Liver (tissue), 9 donors: ENCODE data around the gene CD33. TPM values are rescaled to one million over a fixed set of nuclear protein-coding genes. Genes with fewer than 3 reads are reported as not detected.

Source experiments
- DNase-seq: peaks from one replicate; pipeline ENCODE4 v3.0.0-alpha.2; 2017; ENCODE audit warnings: low spot score
- H3K27ac ChIP-seq, 2 donors: one replicate each; pipeline ENCODE4 v1.7.0; 2013; ENCODE audit warnings: inconsistent platforms in 2 of 2, low read length in 2 of 2, control low read depth in 1 of 2, low read depth in 1 of 2, mild to moderate bottlenecking in 1 of 2
- H3K27me3 ChIP-seq, 4 donors: one replicate each; pipeline versions ENCODE4 v1.6.1 to v1.7.0; 2013; ENCODE audit warnings: low read length in 3 of 4, inconsistent platforms in 1 of 4, mild to moderate bottlenecking in 1 of 4, moderate library complexity in 1 of 4; ENCODE audit not compliant: control insufficient read depth in 4 of 4, insufficient read depth in 4 of 4
- H3K36me3 ChIP-seq, 4 donors: one replicate each; pipeline versions ENCODE4 v1.6.1 to v1.7.0; 2013; ENCODE audit warnings: low read length in 3 of 4, mild to moderate bottlenecking in 3 of 4, low read depth in 1 of 4, moderate library complexity in 1 of 4; ENCODE audit not compliant: control insufficient read depth in 4 of 4, insufficient read depth in 3 of 4
- H3K4me1 ChIP-seq, 4 donors: one replicate each; pipeline versions ENCODE4 v1.6.1 to v1.7.0; 2013; ENCODE audit warnings: low read length in 3 of 4, mild to moderate bottlenecking in 3 of 4, moderate library complexity in 1 of 4; ENCODE audit not compliant: control insufficient read depth in 4 of 4, insufficient read depth in 4 of 4
- H3K4me3 ChIP-seq, 3 donors: one replicate each; pipeline versions ENCODE4 v1.6.1 to v1.7.0; 2013; ENCODE audit warnings: low read length in 3 of 3, control low read depth in 1 of 3, low read depth in 1 of 3, mild to moderate bottlenecking in 1 of 3
- H3K9ac ChIP-seq, 2 donors: one replicate each; pipeline ENCODE4 v1.7.0; 2013; ENCODE audit warnings: low read length in 2 of 2, mild to moderate bottlenecking in 2 of 2, moderate library complexity in 2 of 2, control low read depth in 1 of 2, low read depth in 1 of 2
- H3K9me3 ChIP-seq, 4 donors: one replicate each; pipeline versions ENCODE4 v1.6.1 to v1.7.0; 2013; ENCODE audit warnings: low read length in 3 of 4; ENCODE audit not compliant: control insufficient read depth in 4 of 4
- ATF3 ChIP-seq: IDR thresholded peaks from 2 replicates; pipeline ENCODE4 v1.6.1; 2016; ENCODE audit warnings: antibody characterized with exemption
- CTCF ChIP-seq: fragments of 150-350 bp; IDR thresholded peaks from 2 replicates; pipeline ENCODE4 v1.5.1; 2017; ENCODE audit warnings: improper control_type of control experiment, low read depth, low read length; ENCODE audit not compliant: missing input control
- EGR1 ChIP-seq, 2 donors: IDR thresholded peaks; 2 replicates each; pipeline ENCODE4 v1.6.1; 2016 to 2018; ENCODE audit warnings: antibody characterized with exemption in 2 of 2, low read depth in 2 of 2
- FOXA1 ChIP-seq: IDR thresholded peaks from 2 replicates; pipeline ENCODE4 v1.6.1; 2016; ENCODE audit warnings: antibody characterized with exemption
- FOXA2 ChIP-seq: IDR thresholded peaks from 2 replicates; pipeline ENCODE4 v1.6.1; 2016; ENCODE audit warnings: antibody characterized with exemption
- GABPA ChIP-seq, 2 donors: IDR thresholded peaks in 1 of 2; conservative IDR thresholded peaks in 1 of 2; 2 replicates each; pipeline ENCODE4 v1.6.1; 2016; ENCODE audit warnings: antibody characterized with exemption in 2 of 2, mild to moderate bottlenecking in 1 of 2, moderate library complexity in 1 of 2
- HNF4G ChIP-seq: IDR thresholded peaks from 2 replicates; pipeline ENCODE4 v1.6.1; 2016; ENCODE audit warnings: antibody characterized with exemption
- MAX ChIP-seq: IDR thresholded peaks from 2 replicates; pipeline ENCODE4 v1.6.1; 2016; ENCODE audit warnings: antibody characterized with exemption
- NR2F2 ChIP-seq: IDR thresholded peaks from 2 replicates; pipeline ENCODE4 v1.6.1; 2016; ENCODE audit warnings: antibody characterized with exemption
- RAD21 ChIP-seq, 2 donors: IDR thresholded peaks; 2 replicates each; pipeline ENCODE4 v1.6.1; 2016; ENCODE audit warnings: antibody characterized with exemption in 2 of 2, mild to moderate bottlenecking in 2 of 2
- REST ChIP-seq: IDR thresholded peaks from 2 replicates; pipeline ENCODE4 v1.6.1; 2016; ENCODE audit warnings: antibody characterized with exemption, mild to moderate bottlenecking
- RXRA ChIP-seq, 2 donors: IDR thresholded peaks; 2 replicates each; pipeline ENCODE4 v1.6.1; 2017 to 2018; ENCODE audit warnings: antibody characterized with exemption in 2 of 2, mild to moderate bottlenecking in 1 of 2
- SP1 ChIP-seq: IDR thresholded peaks from 2 replicates; pipeline ENCODE4 v1.6.1; 2018; ENCODE audit warnings: antibody characterized with exemption, mild to moderate bottlenecking
- TAF1 ChIP-seq: conservative IDR thresholded peaks from 2 replicates; pipeline ENCODE4 v1.6.1; 2016; ENCODE audit warnings: antibody characterized with exemption, mild to moderate bottlenecking
- YY1 ChIP-seq: IDR thresholded peaks from 2 replicates; pipeline ENCODE4 v1.6.1; 2016; ENCODE audit warnings: antibody characterized with exemption, mild to moderate bottlenecking
- ZBTB33 ChIP-seq: IDR thresholded peaks from 2 replicates; pipeline ENCODE4 v1.6.1; 2016; ENCODE audit warnings: antibody characterized with exemption
- WGBS: extraction: QIAGEN DNeasy Blood & Tissue Kit; methylation state at CpG from one replicate; pipeline ENCODE4 v1.1.7; 2013; 5-methylcytosine and 5-hydroxymethylcytosine counted together
- polyA plus RNA-seq, 2 donors: library from polyadenylated mRNA; stranded (reverse) in 1 of 2; unstranded in 1 of 2; fragments of 200-250 nt in 1 of 2; fragments of >200 nt in 1 of 2; fragmentation: Nextera tagmentation in 1 of 2; extraction: Ambion mirVana in 1 of 2; gene quantifications; one replicate each; pipeline versions ENCODE4 v1.2.1 to v1.2.3, GENCODE V29; 2013 to 2015
- total RNA-seq, 2 donors: library from RNA; depleted of rRNA; stranded (reverse); fragments of >200 nt; gene quantifications; one replicate each; pipeline ENCODE4 v1.2.3, GENCODE V29; 2014
- donor health status: healthy.
- donor health status: healthy.
- donor health status: healthy.
- donor health status: healthy.
- donor health status: healthy.

The CD33 gene
- total and polyA plus RNA-seq, 4 donors = 1.3 to 5.1 (median 3.8) TPM

- H3K4me1 ChIP-seq = peaks cover 0 to 2% (median 0%) of the 10 kb centered on the region in 4 donors
- TF ChIP-seq RAD21 (IDR thresholded peaks at IDR 0.05) (no peak), REST (no peak), ZBTB33 (no peak), TAF1 (no peak), SP1 (no peak), HNF4G (no peak), ATF3 (no peak), MAX (no peak), GABPA (IDR thresholded peaks at IDR 0.05 in 1 of 2, conservative IDR thresholded peaks at IDR 0.05 in 1 of 2) (no peak), FOXA2 (no peak), CTCF (no peak), FOXA1 (no peak), NR2F2 (no peak), EGR1 (IDR thresholded peaks at IDR 0.05; ENCODE audit: low read depth in 2 of 2) (no peak), YY1 (no peak), RXRA (IDR thresholded peaks at IDR 0.05) (no peak)
- no peak overlapping the region for H3K9ac ChIP-seq
- H3K9me3 ChIP-seq = no peaks in the 10 kb centered on the region
- no peaks in the 10 kb centered on the region for H3K27me3 ChIP-seq
- no peaks in the 10 kb centered on the region for H3K36me3 ChIP-seq
- DNase-seq = no peak
- H3K4me3 ChIP-seq = no peak overlapping the region
- no peak overlapping the region for H3K27ac ChIP-seq
These were observed 3.9 kb upstream of the CD33 start for GRCh38 chr19:51220996-51221395.

GRCh38 chr19:51224163-51224641 lies 678 bp upstream of the CD33 start:
- no peak overlapping the region for H3K4me3 ChIP-seq
- TF ChIP-seq RAD21 (IDR thresholded peaks at IDR 0.05) = no peak
- no peak for TF ChIP-seq RXRA (IDR thresholded peaks at IDR 0.05)
- no peaks in the 10 kb centered on the region for H3K9me3 ChIP-seq
- WGBS = 39% methylated on average over 3 of the region's 3 CpGs
- H3K27me3 ChIP-seq = no peaks in the 10 kb centered on the region
- H3K36me3 ChIP-seq = no peaks in the 10 kb centered on the region
- no peak overlapping the region for H3K9ac ChIP-seq
- no peak for DNase-seq
- no peak overlapping the region for H3K27ac ChIP-seq
- peaks cover 0 to 2% (median 0%) of the 10 kb centered on the region in 4 donors for H3K4me1 ChIP-seq
